Esophagus (tissue), 2 donors: ENCODE measurements around the gene PCDH1. TPM values are rescaled to one million over a fixed set of nuclear protein-coding genes. Genes with fewer than 3 reads are reported as not detected.
A peak's percentile ranks its signal among the peaks of the same experiment; 100 is the strongest.
"Not testable (repeated sequence)": the region's sequence is repeated elsewhere in the genome, so short reads cannot be mapped to it uniquely, and the experiment has no call there.

Source experiments
- H3K27ac ChIP-seq, 2 donors: one replicate each; pipeline ENCODE4 v1.5.1; 2013; ENCODE audit warnings: low read depth in 2 of 2, mild to moderate bottlenecking in 2 of 2, inconsistent platforms in 1 of 2, low read length in 1 of 2, moderate library complexity in 1 of 2
- H3K27me3 ChIP-seq, 2 donors: one replicate each; pipeline ENCODE4 v1.6.1; 2013; ENCODE audit warnings: low read length in 2 of 2, control low read depth in 1 of 2, mild to moderate bottlenecking in 1 of 2; ENCODE audit not compliant: insufficient read depth in 2 of 2, control insufficient read depth in 1 of 2
- H3K36me3 ChIP-seq, 2 donors: one replicate each; pipeline ENCODE4 v1.6.1; 2013; ENCODE audit warnings: low read length in 1 of 2; ENCODE audit not compliant: control insufficient read depth in 2 of 2, insufficient read depth in 2 of 2
- H3K4me1 ChIP-seq, 2 donors: one replicate each; pipeline ENCODE4 v1.6.1; 2013; ENCODE audit warnings: low read length in 1 of 2; ENCODE audit not compliant: control insufficient read depth in 2 of 2, insufficient read depth in 2 of 2
- H3K4me3 ChIP-seq, 2 donors: one replicate each; pipeline ENCODE4 v1.5.1; 2013; ENCODE audit warnings: low read length in 2 of 2, mild to moderate bottlenecking in 2 of 2, low read depth in 1 of 2, moderate library complexity in 1 of 2
- H3K9me3 ChIP-seq, 2 donors: one replicate each; pipeline ENCODE4 v1.6.1; 2013; ENCODE audit warnings: mild to moderate bottlenecking in 2 of 2, low read depth in 1 of 2, low read length in 1 of 2, moderate library complexity in 1 of 2; ENCODE audit not compliant: control insufficient read depth in 2 of 2, insufficient read depth in 1 of 2
- WGBS, 2 donors: extraction: QIAGEN DNeasy Blood & Tissue Kit; methylation state at CpG; one replicate each; pipeline ENCODE4 v1.1.7; 2013; 5-methylcytosine and 5-hydroxymethylcytosine counted together
- polyA plus RNA-seq, 2 donors: library from polyadenylated mRNA; stranded (reverse); fragments of 200-250 nt; gene quantifications; one replicate each; pipeline ENCODE4 v1.2.3, GENCODE V29; 2013
- donor health status: healthy with polysubstance abuse.
- donor health status: Bipolar disorder and iron deficiency.

PCDH1 gene
- 10 to 100 TPM; 36.4 to 42.6 TPM for polyA plus RNA-seq

DNA sequence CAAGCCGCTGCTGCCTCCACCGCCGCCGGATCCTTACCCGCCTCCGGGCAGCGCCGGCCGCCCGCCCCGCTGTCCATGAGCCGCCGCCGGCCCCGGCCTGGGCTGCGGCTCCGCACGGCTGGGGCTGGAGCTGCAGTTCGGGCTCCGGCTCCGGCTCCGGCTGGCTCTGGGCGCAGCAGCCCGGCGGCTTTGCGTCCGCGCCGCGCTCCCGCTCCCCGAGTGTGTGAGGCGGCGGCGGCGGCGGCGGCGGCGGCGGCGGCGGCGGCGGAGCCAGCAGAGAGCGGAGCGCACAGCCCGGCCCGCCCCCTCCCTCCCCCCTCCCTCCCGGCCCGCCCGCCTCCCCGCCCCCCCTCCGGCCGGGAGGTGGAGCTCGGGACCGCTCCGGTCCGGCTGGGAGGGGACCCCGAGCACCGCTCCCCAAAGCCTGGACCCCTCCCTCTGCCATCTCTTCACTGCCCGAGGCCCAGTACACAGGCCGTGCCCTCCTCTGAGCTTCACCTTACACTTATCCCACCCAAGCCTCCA, at the start of gene PCDH1:
Gene PCDH1, minus strand, starts transcription at position 225 of the 525 bp plus-strand sequence. Its CDS starts 148 bp downstream, at position 77.
- peaks cover 4 to 18% of the 10 kb centered on the region in 2 donors for H3K4me1 ChIP-seq
- H3K9me3 ChIP-seq, result no peaks in the 10 kb centered on the region
- H3K27ac ChIP-seq, result peak within 1 kb of the TSS; percentile 82 to 94
- peak within 1 kb of the TSS; percentile 78 to 80 for H3K4me3 ChIP-seq
- H3K27me3 ChIP-seq, result peaks cover 3 to 9% of the 10 kb centered on the region in 2 donors
- no peaks in the 10 kb centered on the region for H3K36me3 ChIP-seq
- 0% methylated on average over 5 to 58 of the region's 63 CpGs for WGBS, 2 donors

DNA sequence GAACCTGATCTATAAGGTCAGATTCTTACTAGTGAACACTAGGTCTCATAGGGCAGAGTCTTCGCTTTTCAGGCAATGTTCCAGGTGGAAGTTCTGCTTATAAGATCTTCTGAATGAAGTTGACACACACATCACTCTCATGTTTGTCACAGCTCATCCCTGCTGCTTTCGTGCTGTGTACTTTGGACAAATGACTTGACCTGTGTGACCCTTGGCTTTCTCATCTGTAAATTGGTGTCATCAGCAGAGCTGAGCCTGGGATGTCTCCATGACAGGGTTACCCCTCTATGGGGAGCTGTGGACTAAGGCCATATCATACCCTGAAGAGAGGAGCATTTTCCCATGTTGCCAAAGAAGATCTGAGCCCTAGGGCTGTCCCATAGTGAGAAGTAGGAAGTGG, 48.2 kb upstream of the PCDH1 start:
- Histone ChIP-seq H3K4me1 (peaks cover 0 to 6% of the 10 kb centered on the region in 2 donors), H3K4me3 (no peak overlapping the region), H3K27ac (no peak overlapping the region), H3K36me3 (peaks cover 14 to 36% of the 10 kb centered on the region in 2 donors), H3K9me3 (no peaks in the 10 kb centered on the region), H3K27me3 (no peaks in the 10 kb centered on the region)
- WGBS, 2 donors, result 81 to 84% methylated on average over 2 of the region's 2 CpGs

DNA sequence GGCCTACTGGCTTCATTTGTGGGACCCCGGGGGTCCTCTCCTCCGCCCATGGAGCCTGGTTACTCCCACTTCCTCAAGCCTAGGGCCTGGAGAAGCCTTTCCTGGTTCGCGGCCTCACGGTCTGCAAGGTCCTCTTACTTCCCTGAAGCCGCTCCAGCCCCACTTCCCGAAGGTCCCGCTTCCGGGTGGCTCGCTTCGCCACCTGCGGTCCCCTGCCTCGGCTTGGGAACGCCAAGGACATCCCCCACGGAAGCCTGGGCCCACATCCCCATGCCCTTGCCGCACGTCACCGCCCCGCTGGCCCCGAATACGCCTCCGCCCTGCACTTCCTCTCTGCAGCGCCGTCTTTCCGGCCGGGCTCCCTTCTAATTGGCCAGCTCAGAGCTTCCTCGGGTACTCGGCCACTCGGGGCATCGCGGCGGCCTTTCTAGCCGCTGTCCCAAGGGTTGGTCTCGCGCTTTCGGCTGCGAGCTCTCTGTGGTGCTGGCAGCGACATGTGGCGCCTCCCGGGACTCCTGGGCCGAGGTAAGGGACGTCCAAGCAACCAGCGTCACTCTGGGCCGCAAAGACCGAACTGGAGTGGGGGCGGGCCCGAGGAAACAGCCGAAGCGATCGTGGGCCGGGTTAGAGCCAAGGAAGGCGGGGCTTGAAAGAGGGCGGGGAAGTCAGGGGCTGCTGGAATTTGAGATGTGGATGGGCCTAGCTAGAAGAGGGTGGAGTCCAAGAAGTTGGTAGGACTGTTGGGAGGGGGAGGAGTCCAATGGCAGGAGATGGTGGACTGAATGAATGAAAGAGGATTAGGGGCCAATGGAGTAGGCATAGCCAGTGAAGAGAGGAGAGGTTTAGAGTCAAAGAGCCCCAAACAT, 45.5 kb upstream of the PCDH1 start, which contains the start of gene DELE1:
Gene DELE1, plus strand, starts transcription at position 424 of the 866 bp plus-strand sequence. Its CDS starts 71 bp downstream, at position 495.
- no peaks in the 10 kb centered on the region for H3K27me3 ChIP-seq
- 0 to 1% methylated on average over 53 of the region's 53 CpGs for WGBS, 2 donors

GRCh38 chr5:141922827-141923447, 44.7 kb upstream of the PCDH1 start:
- 51 to 55% methylated on average over 28 of the region's 28 CpGs for WGBS, 2 donors
- not testable (repeated sequence) for H3K27me3 ChIP-seq, H3K4me1 ChIP-seq

More for the DNA sequence above, 45.5 kb upstream of the PCDH1 start, which contains the start of gene DELE1:
- H3K36me3 ChIP-seq, result peaks cover 3 to 19% of the 10 kb centered on the region in 2 donors
- H3K4me3 ChIP-seq, result peak within 1 kb of the TSS; percentile 62 to 89
- H3K4me1 ChIP-seq, result peaks cover 0 to 6% of the 10 kb centered on the region in 2 donors
- no peaks in the 10 kb centered on the region for H3K9me3 ChIP-seq
- peak within 1 kb of the TSS; percentile 99 to 100 for H3K27ac ChIP-seq

GRCh38 chr5:141920771-141921170, 42.6 kb upstream of the PCDH1 start:
- no peaks in the 10 kb centered on the region for H3K27me3 ChIP-seq
- no peak overlapping the region for H3K27ac ChIP-seq
- H3K9me3 ChIP-seq, result no peaks in the 10 kb centered on the region
- no peak overlapping the region for H3K4me3 ChIP-seq
- peaks cover 0 to 3% of the 10 kb centered on the region in 2 donors for H3K36me3 ChIP-seq
- WGBS, 2 donors, result 78 to 86% methylated on average over 2 of the region's 2 CpGs
- peaks cover 0 to 3% of the 10 kb centered on the region in 2 donors for H3K4me1 ChIP-seq

More at GRCh38 chr5:141922827-141923447, 44.7 kb upstream of the PCDH1 start:
- Histone ChIP-seq H3K27ac (peak overlapping the region; percentile 99 to 100), H3K4me3 (peak overlapping the region; percentile 62 to 89), H3K36me3 (peaks cover 3 to 13% of the 10 kb centered on the region in 2 donors)
- not testable (repeated sequence) for H3K9me3 ChIP-seq

DNA sequence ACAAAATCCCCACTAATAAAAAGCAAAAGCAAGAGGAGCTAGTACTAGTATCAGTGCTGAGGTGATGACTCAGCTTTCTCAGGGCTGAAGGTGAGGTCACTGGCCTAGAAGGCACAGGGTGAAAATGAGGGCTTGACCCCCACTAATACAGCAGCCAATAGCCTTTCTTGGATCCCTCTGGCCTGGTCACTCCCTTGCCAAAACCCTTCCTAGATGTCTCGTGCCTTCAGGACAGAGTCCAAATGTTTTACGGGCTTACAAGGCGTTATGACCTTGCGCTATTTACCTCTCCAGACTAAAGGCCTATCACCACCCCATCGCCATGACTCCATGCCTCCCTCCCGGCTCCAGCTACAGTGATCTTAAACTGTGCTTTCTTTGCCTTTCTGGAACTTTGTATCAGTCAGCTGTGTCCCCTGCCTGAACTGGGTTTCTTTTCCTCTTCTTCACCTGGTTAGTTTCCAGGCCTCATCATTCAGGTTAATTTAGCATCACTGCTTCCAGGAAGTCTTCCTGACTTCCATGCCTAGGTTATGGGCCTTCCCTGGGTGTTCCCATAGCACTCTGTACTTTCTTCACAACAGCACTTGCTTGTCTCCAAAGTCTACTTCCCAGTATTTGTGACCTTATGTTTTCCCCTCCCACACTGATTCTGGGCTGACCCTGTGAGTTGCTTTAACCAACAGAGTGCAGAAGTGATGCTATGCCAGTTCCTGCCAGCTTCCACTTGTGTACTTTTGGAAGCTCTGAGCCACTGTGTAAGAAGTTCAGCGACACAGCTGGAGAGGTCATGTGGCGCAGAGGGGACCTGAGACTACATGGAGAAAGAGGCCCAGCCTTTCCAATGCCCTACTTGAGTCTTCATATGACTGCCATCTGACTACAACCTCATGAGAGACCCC, 41.3 kb upstream of the PCDH1 start:
- Histone ChIP-seq H3K36me3 (no peaks in the 10 kb centered on the region), H3K27me3 (no peaks in the 10 kb centered on the region), H3K27ac (no peak overlapping the region), H3K4me3 (no peak overlapping the region), H3K9me3 (no peaks in the 10 kb centered on the region), H3K4me1 (peaks cover 0 to 3% of the 10 kb centered on the region in 2 donors)
- 83 to 90% methylated on average over 8 of the region's 8 CpGs for WGBS, 2 donors

GRCh38 chr5:141917760-141918159, 39.5 kb upstream of the PCDH1 start:
- Histone ChIP-seq H3K27ac (no peak overlapping the region), H3K9me3 (no peaks in the 10 kb centered on the region), H3K36me3 (no peaks in the 10 kb centered on the region), H3K27me3 (no peaks in the 10 kb centered on the region), H3K4me1 (peaks cover 0 to 5% of the 10 kb centered on the region in 2 donors), H3K4me3 (no peak overlapping the region)
- 80 to 85% methylated on average over 5 of the region's 5 CpGs for WGBS, 2 donors

- Histone ChIP-seq H3K36me3 (no peaks in the 10 kb centered on the region), H3K27me3 (no peaks in the 10 kb centered on the region), H3K4me1 (peaks cover 0 to 5% of the 10 kb centered on the region in 2 donors), H3K9me3 (no peaks in the 10 kb centered on the region), H3K27ac (no peak overlapping the region), H3K4me3 (no peak overlapping the region)
- 60 to 66% methylated on average over 2 of the region's 2 CpGs for WGBS, 2 donors
These were observed 38.3 kb upstream of the PCDH1 start for GRCh38 chr5:141916522-141916921.
